ENCODE results near the gene SLX4IP. TPM values are rescaled to one million over a fixed set of nuclear protein-coding genes. Genes with fewer than 3 reads are reported as not detected.

Gene SLX4IP
- total and polyA plus RNA-seq, 2 of the 13 experiments (the other 11 are each of a cell fraction or from before 2014, with no cell fraction given), result 3.6 to 7.3 TPM

DNA sequence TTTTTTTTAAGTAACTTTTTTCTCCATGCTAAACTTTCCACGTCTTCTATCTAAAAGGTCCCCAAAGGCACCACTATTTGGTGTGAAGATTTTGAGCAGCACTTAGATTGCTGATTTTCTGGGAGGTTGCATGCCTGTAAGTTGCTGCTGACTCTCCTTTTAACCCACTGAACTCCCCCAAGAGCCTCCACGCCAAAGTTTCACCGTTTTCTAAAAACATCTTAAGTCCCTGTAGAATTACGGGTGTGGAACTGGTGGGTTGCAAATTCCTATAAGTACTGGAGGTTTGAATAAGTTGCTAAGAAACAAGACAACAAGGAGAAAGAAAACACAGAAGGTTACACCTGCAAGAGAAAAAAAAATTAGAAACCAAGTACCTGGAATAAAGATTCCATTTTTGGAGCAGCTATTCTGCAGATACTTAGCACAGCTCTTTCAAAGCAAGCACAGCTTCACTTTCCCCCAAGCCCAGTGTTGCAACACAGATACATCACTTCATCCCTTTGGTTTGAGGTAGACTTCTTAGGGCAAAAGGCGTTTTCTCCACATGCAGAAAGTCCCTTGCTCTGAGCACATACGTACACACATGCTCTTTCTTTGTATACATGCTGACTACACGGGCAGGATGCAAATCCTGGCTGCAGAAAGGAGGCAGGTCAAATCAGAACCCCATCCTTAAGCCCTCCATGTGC, 233.7 kb downstream of the SLX4IP start (continued):
- TF ChIP-seq, protein P1, sequence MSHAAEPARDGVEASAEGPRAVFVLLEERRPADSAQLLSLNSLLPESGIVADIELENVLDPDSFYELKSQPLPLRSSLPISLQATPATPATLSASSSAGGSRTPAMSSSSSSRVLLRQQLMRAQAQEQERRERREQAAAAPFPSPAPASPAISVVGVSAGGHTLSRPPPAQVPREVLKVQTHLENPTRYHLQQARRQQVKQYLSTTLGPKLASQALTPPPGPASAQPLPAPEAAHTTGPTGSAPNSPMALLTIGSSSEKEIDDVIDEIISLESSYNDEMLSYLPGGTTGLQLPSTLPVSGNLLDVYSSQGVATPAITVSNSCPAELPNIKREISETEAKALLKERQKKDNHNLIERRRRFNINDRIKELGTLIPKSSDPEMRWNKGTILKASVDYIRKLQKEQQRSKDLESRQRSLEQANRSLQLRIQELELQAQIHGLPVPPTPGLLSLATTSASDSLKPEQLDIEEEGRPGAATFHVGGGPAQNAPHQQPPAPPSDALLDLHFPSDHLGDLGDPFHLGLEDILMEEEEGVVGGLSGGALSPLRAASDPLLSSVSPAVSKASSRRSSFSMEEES (CRISPR knock-in tag; IDR thresholded peaks at IDR 0.05), result no peak
- no peak for TF ChIP-seq ZNF530 (CRISPR knock-in tag; IDR thresholded peaks at IDR 0.05; ENCODE audit: low read depth)
- TF ChIP-seq RBM22 (optimal IDR thresholded peaks at IDR 0.05; ENCODE audit: low read length), result peak; percentile 60

DNA sequence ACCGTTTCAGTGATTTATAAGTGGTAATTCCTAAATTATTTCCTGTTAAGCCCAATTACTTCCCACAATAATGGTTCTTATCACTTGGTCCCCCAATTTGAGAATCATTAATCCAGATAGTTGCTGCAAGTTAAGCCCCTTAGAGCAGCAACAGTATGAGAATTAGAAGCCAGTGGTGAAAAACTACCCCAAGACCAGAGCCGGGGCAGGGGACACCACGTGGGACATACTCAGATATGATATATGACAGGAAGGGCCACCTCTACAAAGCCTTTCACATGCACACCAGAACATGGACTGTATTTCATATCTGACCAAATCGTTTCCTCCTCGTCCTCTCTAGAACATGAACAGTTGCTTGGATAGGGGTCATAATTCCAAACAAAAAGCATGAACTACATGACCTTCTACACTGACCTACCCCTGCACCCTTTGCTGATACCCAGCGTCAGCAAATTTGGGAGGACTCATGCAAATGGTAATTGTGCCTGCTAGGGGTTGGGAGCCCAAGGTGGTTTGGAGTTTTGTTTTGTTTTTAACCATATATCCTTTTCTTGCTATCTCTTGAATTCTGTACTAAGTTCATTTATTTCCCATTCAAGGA, 234.8 kb downstream of the SLX4IP start:
- intact Hi-C loops (cut with micrococcal nuclease; ENCODE audit: unreplicated experiment), result loop anchor here (2.0 to 10.0 kb wide), 7 partner anchors 65 to 875 kb away; no protein-coding TSS in a partner anchor
- ATAC-seq, result no peak
- no peak for DNase-seq (ENCODE audit: low spot score)
- Histone ChIP-seq H4K20me1 (ENCODE audit: insufficient read depth, low read length) (peaks cover 43% of the 10 kb centered on the region), H3K9ac (ENCODE audit: insufficient read depth, low read depth, low read length) (peak overlapping the region; percentile 95), H3K27me3 (ENCODE audit: control insufficient read depth in 1 of 2, insufficient read depth in 2 of 2, low read length in 2 of 2) (no peaks in the 10 kb centered on the region; a peak in 1 of 5 replicates), H3K79me2 (ENCODE audit: insufficient read depth, low read length) (peaks cover 88% of the 10 kb centered on the region), H3K27ac (ENCODE audit: extremely low read length, insufficient read depth, low read length) (peak overlapping the region; percentile 89), H3K4me1 (ENCODE audit: insufficient read depth, low read length) (peaks cover 68% of the 10 kb centered on the region), H3K4me2 (ENCODE audit: low read depth, low read length) (peak overlapping the region; percentile 96), H3K4me3 (replicated peaks in 1 of 3; ENCODE audit: insufficient read depth in 1 of 3, low read depth in 2 of 3, low read length in 3 of 3) (peak overlapping the region; percentile 85 to 94 (median 91); a peak in 5 of 6 replicates), H3K9me3 (ENCODE audit: low read length) (no peaks in the 10 kb centered on the region), H3K36me3 (replicated peaks in 1 of 2; ENCODE audit: control insufficient read depth in 1 of 2, insufficient read depth in 2 of 2, low read length in 2 of 2) (peaks cover 20 to 32% of the 10 kb centered on the region in 2 experiments), H2AFZ (ENCODE audit: low read length) (no peak overlapping the region)
- ChIA-PET POLR2A (interaction anchor here (1.3 to 5.0 kb wide), 4 partner anchors 10 to 117 kb away, joined by 5 to 43 read pairs (median 10); no protein-coding TSS in a partner anchor), CTCF (ENCODE audit: low intra/inter-chr PET ratio, low total read pairs) (no interaction called here)
- BruUV-seq (replicated peaks), result no TSS peak
- WGBS (ENCODE audit: low lambda C conversion rate), result 51% methylated on average over 6 of the region's 6 CpGs
- no peak for FAIRE-seq
- in situ Hi-C loops (cut with HindIII; ENCODE audit: extremely low pct_ligation_motif_present, low pct_unique_long_range_greater_than_20kb), result loop anchor here (5.0 kb wide), 3 partner anchors 537 to 872 kb away; no protein-coding TSS in a partner anchor
- TF ChIP-seq, protein P2, sequence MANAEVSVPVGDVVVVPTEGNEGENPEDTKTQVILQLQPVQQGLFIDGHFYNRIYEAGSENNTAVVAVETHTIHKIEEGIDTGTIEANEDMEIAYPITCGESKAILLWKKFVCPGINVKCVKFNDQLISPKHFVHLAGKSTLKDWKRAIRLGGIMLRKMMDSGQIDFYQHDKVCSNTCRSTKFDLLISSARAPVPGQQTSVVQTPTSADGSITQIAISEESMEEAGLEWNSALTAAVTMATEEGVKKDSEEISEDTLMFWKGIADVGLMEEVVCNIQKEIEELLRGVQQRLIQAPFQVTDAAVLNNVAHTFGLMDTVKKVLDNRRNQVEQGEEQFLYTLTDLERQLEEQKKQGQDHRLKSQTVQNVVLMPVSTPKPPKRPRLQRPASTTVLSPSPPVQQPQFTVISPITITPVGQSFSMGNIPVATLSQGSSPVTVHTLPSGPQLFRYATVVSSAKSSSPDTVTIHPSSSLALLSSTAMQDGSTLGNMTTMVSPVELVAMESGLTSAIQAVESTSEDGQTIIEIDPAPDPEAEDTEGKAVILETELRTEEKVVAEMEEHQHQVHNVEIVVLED (CRISPR knock-in tag; IDR thresholded peaks at IDR 0.05; ENCODE audit: borderline replicate concordance), result peak; percentile 45; the same call in 1 of the 2 replicates
- no peak for TF ChIP-seq MBD4 (IDR thresholded peaks at IDR 0.05; ENCODE audit: borderline replicate concordance, low read length)
- 0 out of 2 replicates have a peak, but pooled peaks have one; percentile 7 for TF ChIP-seq TSC22D2 (CRISPR knock-in tag; IDR thresholded peaks at IDR 0.05; ENCODE audit: borderline replicate concordance)
- no peak for TF ChIP-seq NR3C1 (CRISPR knock-in tag; IDR thresholded peaks at IDR 0.05)
- TF ChIP-seq DNMT1 (CRISPR knock-in tag; IDR thresholded peaks at IDR 0.05), result no peak
- TF ChIP-seq, protein P3, sequence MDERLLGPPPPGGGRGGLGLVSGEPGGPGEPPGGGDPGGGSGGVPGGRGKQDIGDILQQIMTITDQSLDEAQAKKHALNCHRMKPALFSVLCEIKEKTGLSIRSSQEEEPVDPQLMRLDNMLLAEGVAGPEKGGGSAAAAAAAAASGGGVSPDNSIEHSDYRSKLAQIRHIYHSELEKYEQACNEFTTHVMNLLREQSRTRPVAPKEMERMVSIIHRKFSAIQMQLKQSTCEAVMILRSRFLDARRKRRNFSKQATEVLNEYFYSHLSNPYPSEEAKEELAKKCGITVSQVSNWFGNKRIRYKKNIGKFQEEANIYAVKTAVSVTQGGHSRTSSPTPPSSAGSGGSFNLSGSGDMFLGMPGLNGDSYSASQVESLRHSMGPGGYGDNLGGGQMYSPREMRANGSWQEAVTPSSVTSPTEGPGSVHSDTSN (CRISPR knock-in tag; IDR thresholded peaks at IDR 0.05), result no peak
- no peak for TF ChIP-seq KDM6A (CRISPR knock-in tag; IDR thresholded peaks at IDR 0.05; ENCODE audit: low read depth)
- peak; percentile 35 for TF ChIP-seq ZNF883 (CRISPR knock-in tag; IDR thresholded peaks at IDR 0.05; ENCODE audit: not compliant biosample characterization)
- TF ChIP-seq ZNF136 (CRISPR knock-in tag; IDR thresholded peaks at IDR 0.05; ENCODE audit: low read depth), result 0 out of 2 replicates have a peak, but pooled peaks have one; percentile 16
- no peak for TF ChIP-seq ZNF562 (CRISPR knock-in tag; IDR thresholded peaks at IDR 0.05; ENCODE audit: borderline replicate concordance)
- TF ChIP-seq CEBPB (IDR thresholded peaks at IDR 0.05; ENCODE audit: borderline replicate concordance, low read depth, low read length), result no peak
- TF ChIP-seq, protein P4, sequence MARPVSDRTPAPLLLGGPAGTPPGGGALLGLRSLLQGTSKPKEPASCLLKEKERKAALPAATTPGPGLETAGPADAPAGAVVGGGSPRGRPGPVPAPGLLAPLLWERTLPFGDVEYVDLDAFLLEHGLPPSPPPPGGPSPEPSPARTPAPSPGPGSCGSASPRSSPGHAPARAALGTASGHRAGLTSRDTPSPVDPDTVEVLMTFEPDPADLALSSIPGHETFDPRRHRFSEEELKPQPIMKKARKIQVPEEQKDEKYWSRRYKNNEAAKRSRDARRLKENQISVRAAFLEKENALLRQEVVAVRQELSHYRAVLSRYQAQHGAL (CRISPR knock-in tag; IDR thresholded peaks at IDR 0.05; ENCODE audit: not compliant biosample characterization), result no peak
- 0 out of 2 replicates have a peak, but pooled peaks have one; percentile 3 for TF ChIP-seq ZMYM2 (CRISPR knock-in tag; IDR thresholded peaks at IDR 0.05)
